ENCODE data around the gene ARHGAP24.
"Not testable (repeated sequence)": the region's sequence is repeated elsewhere in the genome, so short reads cannot be mapped to it uniquely, and the experiment has no call there.

ARHGAP24 gene

GRCh38 chr4:85889314-85889713 is 414.4 kb downstream of the ARHGAP24 start:
- no peak overlapping the region for H3K4me3 ChIP-seq (ENCODE audit: low read depth, low read length)
- no peak for TF ChIP-seq CTCF (IDR thresholded peaks at IDR 0.05; ENCODE audit: low read depth, low read length)
- DNase-seq (ENCODE audit: low read depth, low spot score): no peak
- in situ Hi-C loops (cut with HindIII; ENCODE audit: low sequenced_read_pairs): no loop called here

- H3K4me3 ChIP-seq (ENCODE audit: low read depth, low read length): no peak overlapping the region
- in situ Hi-C loops (cut with HindIII; ENCODE audit: low sequenced_read_pairs): no loop called here
- no peak for TF ChIP-seq CTCF (IDR thresholded peaks at IDR 0.05; ENCODE audit: low read depth, low read length)
- no peak for DNase-seq (ENCODE audit: low read depth, low spot score)
Measured at GRCh38 chr4:85895755-85896154, 420.8 kb downstream of the ARHGAP24 start.

GRCh38 chr4:85898231-85898630 is 423.3 kb downstream of the ARHGAP24 start:
- no peak overlapping the region for H3K4me3 ChIP-seq (ENCODE audit: low read depth, low read length)
- in situ Hi-C loops (cut with HindIII; ENCODE audit: low sequenced_read_pairs): no loop called here
- DNase-seq (ENCODE audit: low read depth, low spot score): no peak
- TF ChIP-seq CTCF (IDR thresholded peaks at IDR 0.05; ENCODE audit: low read depth, low read length): no peak

GRCh38 chr4:85901500-85901899 is 426.6 kb downstream of the ARHGAP24 start:
- in situ Hi-C loops (cut with HindIII; ENCODE audit: low sequenced_read_pairs): no loop called here
- peak; percentile 7 for DNase-seq (ENCODE audit: low read depth, low spot score)
- no peak overlapping the region for H3K4me3 ChIP-seq (ENCODE audit: low read depth, low read length)
- TF ChIP-seq CTCF (IDR thresholded peaks at IDR 0.05; ENCODE audit: low read depth, low read length): no peak

- H3K4me3 ChIP-seq (ENCODE audit: low read depth, low read length); in situ Hi-C loops (cut with HindIII; ENCODE audit: low sequenced_read_pairs); DNase-seq (ENCODE audit: low read depth, low spot score): not testable (repeated sequence)
Measured at GRCh38 chr4:85902647-85903046, 427.7 kb downstream of the ARHGAP24 start.

- H3K4me3 ChIP-seq (ENCODE audit: low read depth, low read length): no peak overlapping the region
- TF ChIP-seq CTCF (IDR thresholded peaks at IDR 0.05; ENCODE audit: low read depth, low read length): no peak
- no peak for DNase-seq (ENCODE audit: low read depth, low spot score)
- in situ Hi-C loops (cut with HindIII; ENCODE audit: low sequenced_read_pairs): no loop called here
Measured at GRCh38 chr4:85905761-85906160, 430.8 kb downstream of the ARHGAP24 start.

GRCh38 chr4:85907001-85907400 is 432.1 kb downstream of the ARHGAP24 start:
- in situ Hi-C loops (cut with HindIII; ENCODE audit: low sequenced_read_pairs): no loop called here
- no peak for DNase-seq (ENCODE audit: low read depth, low spot score)
- TF ChIP-seq CTCF (IDR thresholded peaks at IDR 0.05; ENCODE audit: low read depth, low read length): no peak
- H3K4me3 ChIP-seq (ENCODE audit: low read depth, low read length): no peak overlapping the region

All from astrocyte of the spinal cord (primary cell).